Ishikawa (cell line): ENCODE measurements around the gene PRDM2.
A peak's percentile ranks its signal among the peaks of the same experiment; 100 is the strongest.

Source experiments
- CEBPB ChIP-seq: IDR thresholded peaks from 2 replicates; pipeline ENCODE4 v1.6.1; 2012
- CREB1 ChIP-seq: IDR thresholded peaks from 2 replicates; pipeline ENCODE4 v1.6.1; 2012; ENCODE audit warnings: low read depth
- EGR1 ChIP-seq: IDR thresholded peaks from 2 replicates; pipeline ENCODE4 v1.6.1; 2012
- EP300 ChIP-seq: IDR thresholded peaks from 2 replicates; pipeline ENCODE4 v1.6.1; 2012; ENCODE audit warnings: borderline replicate concordance
- FOXM1 ChIP-seq: IDR thresholded peaks from 2 replicates; pipeline ENCODE4 v1.6.1; 2012; ENCODE audit warnings: low read depth, borderline replicate concordance
- NFIC ChIP-seq: IDR thresholded peaks from 2 replicates; pipeline ENCODE4 v1.6.1; 2012
- RAD21 ChIP-seq: IDR thresholded peaks from 2 replicates; pipeline ENCODE4 v1.6.1; 2012; ENCODE audit warnings: low read depth
- TAF1 ChIP-seq: IDR thresholded peaks from 2 replicates; pipeline ENCODE4 v1.6.1; 2012; ENCODE audit warnings: low read depth, mild to moderate bottlenecking
- TCF12 ChIP-seq: IDR thresholded peaks from 2 replicates; pipeline ENCODE4 v1.6.1; 2012; ENCODE audit warnings: low read depth
- TEAD4 ChIP-seq: IDR thresholded peaks from 2 replicates; pipeline ENCODE4 v1.6.1; 2012
- YY1 ChIP-seq: IDR thresholded peaks from 2 replicates; pipeline ENCODE4 v1.6.1; 2012; ENCODE audit warnings: low read depth
- ZBTB7A ChIP-seq: IDR thresholded peaks from 2 replicates; pipeline ENCODE4 v1.6.1; 2012; ENCODE audit warnings: low read depth
- TF ChIP-seq, protein P1 (sequence below): IDR thresholded peaks from 2 replicates; pipeline ENCODE4 v1.6.1; 2012; ENCODE audit warnings: low read depth, mild to moderate bottlenecking
- TF ChIP-seq, protein P2 (sequence below): IDR thresholded peaks from 2 replicates; pipeline ENCODE4 v1.6.1; 2012
- TF ChIP-seq, protein P3 (sequence below): IDR thresholded peaks from 2 replicates; pipeline ENCODE4 v1.6.1; 2012

PRDM2 gene

DNA sequence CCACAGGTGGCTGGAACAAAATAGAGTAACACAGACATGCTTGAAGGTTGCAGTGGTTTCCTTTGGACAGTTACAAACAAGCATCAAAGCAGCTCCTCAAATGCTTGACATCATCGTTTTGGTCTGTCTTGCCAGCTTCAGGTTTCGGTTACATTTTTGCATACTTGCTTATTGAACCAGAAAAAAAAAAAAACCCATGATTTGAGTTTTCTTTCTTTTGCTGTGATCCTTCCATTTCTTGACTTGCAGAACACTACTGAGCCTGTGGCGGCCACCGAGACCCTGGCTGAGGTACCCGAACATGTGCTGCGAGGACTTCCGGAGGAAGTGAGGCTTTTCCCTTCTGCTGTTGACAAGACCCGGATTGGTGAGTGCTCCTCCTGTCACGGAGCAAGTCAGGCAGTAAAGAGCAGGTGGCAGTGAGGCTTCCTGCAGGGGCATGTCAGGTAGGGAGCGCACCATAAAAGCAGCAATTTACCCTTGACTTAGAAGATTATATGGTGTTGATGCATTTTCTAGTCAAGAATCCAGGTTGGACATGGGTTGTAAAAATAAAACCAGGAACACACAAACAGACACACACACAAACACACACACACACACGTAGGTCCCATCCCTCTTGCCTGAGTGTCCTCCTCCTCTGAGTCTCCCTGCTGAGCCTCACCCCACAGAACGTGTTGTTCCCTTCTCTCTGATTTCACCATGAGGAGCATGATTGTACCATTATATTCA, 30.9 kb downstream of the PRDM2 start:
- TF ChIP-seq, protein P1, sequence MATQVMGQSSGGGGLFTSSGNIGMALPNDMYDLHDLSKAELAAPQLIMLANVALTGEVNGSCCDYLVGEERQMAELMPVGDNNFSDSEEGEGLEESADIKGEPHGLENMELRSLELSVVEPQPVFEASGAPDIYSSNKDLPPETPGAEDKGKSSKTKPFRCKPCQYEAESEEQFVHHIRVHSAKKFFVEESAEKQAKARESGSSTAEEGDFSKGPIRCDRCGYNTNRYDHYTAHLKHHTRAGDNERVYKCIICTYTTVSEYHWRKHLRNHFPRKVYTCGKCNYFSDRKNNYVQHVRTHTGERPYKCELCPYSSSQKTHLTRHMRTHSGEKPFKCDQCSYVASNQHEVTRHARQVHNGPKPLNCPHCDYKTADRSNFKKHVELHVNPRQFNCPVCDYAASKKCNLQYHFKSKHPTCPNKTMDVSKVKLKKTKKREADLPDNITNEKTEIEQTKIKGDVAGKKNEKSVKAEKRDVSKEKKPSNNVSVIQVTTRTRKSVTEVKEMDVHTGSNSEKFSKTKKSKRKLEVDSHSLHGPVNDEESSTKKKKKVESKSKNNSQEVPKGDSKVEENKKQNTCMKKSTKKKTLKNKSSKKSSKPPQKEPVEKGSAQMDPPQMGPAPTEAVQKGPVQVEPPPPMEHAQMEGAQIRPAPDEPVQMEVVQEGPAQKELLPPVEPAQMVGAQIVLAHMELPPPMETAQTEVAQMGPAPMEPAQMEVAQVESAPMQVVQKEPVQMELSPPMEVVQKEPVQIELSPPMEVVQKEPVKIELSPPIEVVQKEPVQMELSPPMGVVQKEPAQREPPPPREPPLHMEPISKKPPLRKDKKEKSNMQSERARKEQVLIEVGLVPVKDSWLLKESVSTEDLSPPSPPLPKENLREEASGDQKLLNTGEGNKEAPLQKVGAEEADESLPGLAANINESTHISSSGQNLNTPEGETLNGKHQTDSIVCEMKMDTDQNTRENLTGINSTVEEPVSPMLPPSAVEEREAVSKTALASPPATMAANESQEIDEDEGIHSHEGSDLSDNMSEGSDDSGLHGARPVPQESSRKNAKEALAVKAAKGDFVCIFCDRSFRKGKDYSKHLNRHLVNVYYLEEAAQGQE, result no peak
- TF ChIP-seq, protein P2, sequence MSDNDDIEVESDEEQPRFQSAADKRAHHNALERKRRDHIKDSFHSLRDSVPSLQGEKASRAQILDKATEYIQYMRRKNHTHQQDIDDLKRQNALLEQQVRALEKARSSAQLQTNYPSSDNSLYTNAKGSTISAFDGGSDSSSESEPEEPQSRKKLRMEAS, result peak; percentile 32; the same call in 1 of the 2 replicates
- no peak for TF ChIP-seq YY1

DNA sequence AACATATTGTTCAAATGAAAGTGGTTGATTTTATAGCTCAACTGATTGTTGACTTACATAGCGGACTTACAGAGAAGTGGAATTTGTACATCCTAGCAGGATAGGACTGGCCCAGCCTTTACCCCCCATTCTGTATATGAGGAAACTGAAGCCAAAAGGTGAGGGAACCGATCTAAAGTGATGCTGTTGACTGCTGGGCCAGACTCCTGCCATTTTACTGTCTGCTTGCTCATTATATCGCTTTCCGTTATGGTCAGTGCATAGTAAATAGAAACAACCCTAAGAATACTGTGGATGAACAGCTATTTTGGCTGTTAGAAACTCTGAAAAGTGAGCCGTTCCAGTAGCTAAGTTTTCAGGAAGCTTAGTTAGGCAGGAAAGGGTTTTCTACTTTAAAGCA, 31.9 kb downstream of the PRDM2 start:
- TF ChIP-seq FOXM1 (no peak), CREB1 (no peak), RAD21 (no peak), EGR1 (no peak), NFIC (no peak)
- TF ChIP-seq, protein P3, sequence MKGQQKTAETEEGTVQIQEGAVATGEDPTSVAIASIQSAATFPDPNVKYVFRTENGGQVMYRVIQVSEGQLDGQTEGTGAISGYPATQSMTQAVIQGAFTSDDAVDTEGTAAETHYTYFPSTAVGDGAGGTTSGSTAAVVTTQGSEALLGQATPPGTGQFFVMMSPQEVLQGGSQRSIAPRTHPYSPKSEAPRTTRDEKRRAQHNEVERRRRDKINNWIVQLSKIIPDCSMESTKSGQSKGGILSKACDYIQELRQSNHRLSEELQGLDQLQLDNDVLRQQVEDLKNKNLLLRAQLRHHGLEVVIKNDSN, result no peak

DNA sequence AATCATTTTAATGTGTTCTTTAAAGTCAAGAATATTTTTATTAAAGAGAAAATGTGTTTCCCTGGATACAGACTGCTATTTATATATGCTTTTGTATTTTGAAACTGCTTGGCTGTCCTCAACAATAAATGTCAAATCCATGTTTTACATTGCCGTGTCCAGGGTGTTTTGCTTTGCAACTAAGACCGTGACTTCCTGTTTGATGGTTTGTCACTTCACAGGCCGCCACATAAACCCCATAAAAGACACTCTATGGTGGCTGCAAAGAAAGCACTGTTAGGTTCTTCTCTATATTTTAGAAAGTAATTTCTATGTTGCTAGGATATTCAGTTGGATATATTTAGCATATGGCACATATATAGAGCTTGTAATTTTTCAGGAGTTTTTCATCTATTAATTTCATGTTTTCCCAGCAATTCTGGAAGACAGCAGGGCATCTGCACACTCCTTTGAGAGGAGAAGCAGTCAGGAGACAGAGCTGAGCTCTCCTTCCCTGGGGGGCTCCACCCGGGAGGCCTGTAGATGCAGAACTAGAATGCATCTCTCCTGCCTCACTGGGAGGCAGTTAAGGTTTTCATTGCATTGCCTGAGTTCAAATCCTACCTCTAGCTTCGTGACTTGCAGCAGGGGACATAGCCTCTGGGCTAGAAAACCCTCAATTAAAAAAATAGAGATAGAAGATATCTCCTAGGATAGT, 33.1 kb downstream of the PRDM2 start:
- TF ChIP-seq, protein P3, result no peak
- TF ChIP-seq TEAD4 (no peak), EP300 (no peak)

DNA sequence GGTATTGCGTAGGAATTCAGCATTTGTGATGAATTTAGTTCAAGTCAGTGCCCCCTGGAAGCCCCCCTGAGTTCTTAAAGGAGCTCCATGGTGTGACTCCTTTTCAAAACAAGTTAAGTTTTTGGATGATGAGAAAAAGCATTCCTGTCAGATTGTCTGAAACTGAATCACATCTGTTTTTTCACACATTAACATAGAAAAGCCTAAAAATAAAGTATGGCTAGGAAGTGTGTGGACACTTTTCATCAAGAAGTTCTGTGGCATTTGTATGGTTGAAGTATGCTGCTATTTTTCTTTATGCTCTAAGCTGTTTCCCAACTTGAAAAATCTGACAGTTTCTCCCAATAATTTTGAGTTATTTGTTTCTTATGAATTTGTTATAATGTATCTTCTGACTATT, 33.7 kb downstream of the PRDM2 start:
- TF ChIP-seq CEBPB (no peak), ZBTB7A (no peak), RAD21 (no peak), NFIC (no peak), YY1 (no peak)

DNA sequence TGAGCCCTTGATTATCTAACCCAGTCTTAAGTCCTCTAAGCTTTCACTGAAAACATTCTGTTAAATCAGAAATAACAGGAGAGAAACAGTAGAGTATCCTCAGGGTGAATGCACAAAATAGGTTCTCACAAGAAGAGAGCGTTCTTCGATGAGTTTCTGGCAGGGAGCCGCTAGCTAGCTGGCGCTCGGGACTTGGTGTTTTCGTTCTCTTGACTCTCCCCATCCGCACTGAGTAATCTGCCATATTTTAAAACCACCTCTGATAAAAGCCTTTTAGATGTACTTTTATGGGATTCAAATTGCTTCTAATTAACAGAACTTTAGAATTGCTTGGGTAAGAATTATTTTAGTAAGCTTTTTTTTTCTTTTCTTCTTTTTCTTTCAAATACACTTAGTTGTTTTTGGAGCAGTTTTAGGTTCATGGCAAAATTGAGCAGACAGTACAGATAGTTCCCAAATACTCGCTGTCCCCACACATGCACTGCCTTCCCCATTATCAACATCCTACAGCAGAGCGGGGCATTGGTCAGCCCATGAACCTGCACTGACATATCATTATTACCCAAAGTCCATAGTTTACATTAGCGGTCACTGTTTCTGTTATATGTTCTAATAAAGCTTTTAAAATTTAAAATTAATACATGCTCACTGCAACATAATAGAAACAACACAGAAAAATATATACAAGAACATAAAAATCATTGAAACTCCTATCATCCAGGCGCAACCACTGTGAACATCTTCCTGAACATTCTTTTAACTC, 35.4 kb downstream of the PRDM2 start:
- TF ChIP-seq, protein P3, result no peak
- no peak for TF ChIP-seq EGR1
- TF ChIP-seq YY1, result no peak
- TF ChIP-seq, protein P1, result no peak
- TF ChIP-seq TAF1, result no peak
- no peak for TF ChIP-seq CREB1
- TF ChIP-seq CEBPB, result no peak

DNA sequence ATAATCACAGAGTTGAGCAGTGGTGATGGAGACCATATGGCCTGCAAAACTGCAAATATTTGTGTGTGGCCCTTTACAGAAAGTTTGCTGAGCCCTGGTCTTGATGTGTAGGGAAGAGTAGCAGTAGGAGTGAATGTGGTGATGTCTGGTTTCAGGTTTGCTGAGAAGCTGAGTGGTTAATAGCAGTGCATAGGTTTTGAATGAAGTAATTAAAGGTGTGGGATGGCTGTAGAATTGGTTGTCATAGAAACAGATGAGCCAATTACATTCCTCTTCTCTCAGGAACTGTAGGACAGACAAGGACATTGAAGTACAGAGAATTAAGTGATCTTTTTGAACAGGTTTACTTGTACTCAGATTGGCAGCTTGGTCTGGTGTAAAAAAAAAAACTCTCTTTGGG, 37.4 kb downstream of the PRDM2 start:
- TF ChIP-seq, protein P2, result no peak
- TF ChIP-seq TCF12 (no peak), FOXM1 (no peak), RAD21 (no peak)
- TF ChIP-seq, protein P1, result no peak
